OCI-LY7 (cell line): ENCODE measurements around the gene NEK4. TPM values are rescaled to one million over a fixed set of nuclear protein-coding genes. Genes with fewer than 3 reads are reported as not detected.

ENCODE experiments used
- BruUV-seq: library from RNA; stranded (reverse); fragments of 400-500 nt; replicated peaks from 2 replicates; lab custom pipeline; 2021; lab: Mats Ljungman, UMichigan
- CTCF ChIA-PET: fragments of 300-600 bp; sonication (Branson Sonifier 250); formaldehyde crosslinking; loops from one replicate; lab custom pipeline; 2022; ENCODE audit warnings: antibody characterized with exemption; ENCODE audit not compliant: unreplicated experiment; lab: Charles Lee
- POLR2A ChIA-PET: fragments of 300-600 bp; sonication (Branson Sonifier 250); formaldehyde crosslinking; loops from one replicate; lab custom pipeline; 2022; ENCODE audit warnings: antibody characterized with exemption; lab: Charles Lee
- DNase-seq: peaks from one replicate; pipeline ENCODE4 v3.0.0-alpha.2; 2015; ENCODE audit warnings: low spot score
- H2AFZ ChIP-seq: fragments of 200-600 bp; sonication (generic), shearing (Covaris generic); 2 replicates; pipeline ENCODE4 v1.6.1; 2014; ENCODE audit warnings: mild to moderate bottlenecking, antibody characterized with exemption, low read length, moderate library complexity
- H3K27ac ChIP-seq: fragments of 200-600 bp; sonication (generic); 2 replicates; pipeline ENCODE4 v1.5.1; 2014; ENCODE audit warnings: mixed run types, low read depth, mild to moderate bottlenecking, moderate library complexity, low read length, inconsistent platforms; ENCODE audit not compliant: poor library complexity, severe bottlenecking
- H3K36me3 ChIP-seq: fragments of 200-600 bp; sonication (generic); 2 replicates; pipeline ENCODE4 v1.6.1; 2014; ENCODE audit warnings: mild to moderate bottlenecking, antibody characterized with exemption, low read length, moderate library complexity, mixed read lengths; ENCODE audit not compliant: insufficient read depth
- H3K4me1 ChIP-seq: fragments of 200-600 bp; sonication (generic); 2 replicates; pipeline ENCODE4 v1.5.1; 2014; ENCODE audit warnings: mild to moderate bottlenecking, low read length; ENCODE audit not compliant: insufficient read depth, poor library complexity, severe bottlenecking
- H3K4me2 ChIP-seq: fragments of 200-600 bp; sonication (generic); 2 replicates; pipeline ENCODE4 v1.6.1; 2014; ENCODE audit warnings: mild to moderate bottlenecking, low read length
- H3K4me3 ChIP-seq: fragments of 200-600 bp; sonication (generic); 2 replicates; pipeline ENCODE4 v1.5.1; 2014; ENCODE audit warnings: mild to moderate bottlenecking, low read depth, low read length; ENCODE audit not compliant: poor library complexity, severe bottlenecking
- H3K79me2 ChIP-seq: fragments of 200-600 bp; sonication (generic); 2 replicates; pipeline ENCODE4 v1.6.1; 2016; ENCODE audit warnings: low read depth, mild to moderate bottlenecking, low read length, moderate library complexity, mixed read lengths; ENCODE audit not compliant: insufficient read depth
- H3K9me2 ChIP-seq: fragments of 200-600 bp; sonication (generic); 2 replicates; pipeline ENCODE4 v1.6.1; 2016; ENCODE audit warnings: mild to moderate bottlenecking, low read length, mixed read lengths; ENCODE audit not compliant: insufficient read depth
- H3K9me3 ChIP-seq: fragments of 200-600 bp; sonication (generic); 2 replicates; pipeline ENCODE4 v1.6.1; 2014; ENCODE audit warnings: mild to moderate bottlenecking, mixed run types, low read length, mixed read lengths
- H4K20me1 ChIP-seq: fragments of 200-600 bp; sonication (generic); 2 replicates; pipeline ENCODE4 v1.6.1; 2014; ENCODE audit warnings: mild to moderate bottlenecking, antibody characterized with exemption, low read length, moderate library complexity, mixed read lengths; ENCODE audit not compliant: insufficient read depth
- EZH2phosphoT487 ChIP-seq: fragments of 200-600 bp; sonication (generic); IDR thresholded peaks from 2 replicates; pipeline ENCODE4 v1.6.1; 2018; ENCODE audit warnings: low read depth, borderline replicate concordance, mild to moderate bottlenecking, mixed run types, antibody characterized with exemption, low read length, moderate library complexity, mixed read lengths
- intact Hi-C: fragments of 100-400 bp; cut with micrococcal nuclease; formaldehyde crosslinking; loops from one replicate; pipeline ENCODE4 v1.10.0; 2022; ENCODE audit not compliant: unreplicated experiment
- total RNA-seq, 2 experiments: library from RNA; depleted of rRNA in 1 of 2; stranded (reverse); fragments of >200 nt in 1 of 2; shearing (Covaris generic) in 1 of 2; gene quantifications; 2 replicates each; pipeline ENCODE4 v1.2.3, GENCODE V29; 2014 to 2022
- TF ChIP-seq, protein P1 (sequence below): fragments of 200-600 bp; sonication (generic); conservative IDR thresholded peaks from 2 replicates; pipeline ENCODE4 v1.5.1; 2014; ENCODE audit warnings: mild to moderate bottlenecking, antibody characterized with exemption, low read length, moderate library complexity, mixed read lengths

The NEK4 gene
- total RNA-seq, 2 experiments from 2014 or later: 27.5 to 38.6 TPM

DNA sequence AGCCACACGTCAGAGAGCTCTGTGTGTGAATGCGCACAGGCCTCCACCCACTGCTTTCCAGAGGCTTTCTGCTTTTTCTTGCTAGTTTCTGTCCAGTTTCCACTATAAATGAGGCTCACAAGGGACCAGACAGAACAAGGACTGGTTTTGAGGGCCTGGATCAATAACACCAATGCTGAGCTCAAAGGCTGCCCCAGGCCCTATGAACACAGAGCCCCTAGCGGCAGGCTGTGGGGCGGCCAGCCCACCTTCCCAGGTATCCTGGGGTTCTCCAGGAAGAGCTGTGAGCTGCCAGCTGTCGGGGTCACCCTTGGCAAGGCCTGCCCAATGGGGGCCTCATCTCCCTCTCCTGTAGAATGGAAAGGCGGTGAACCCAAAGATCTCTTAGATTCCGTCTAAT, 21.7 kb upstream of the NEK4 start:
- Histone ChIP-seq H3K4me2 (no peak overlapping the region), H3K4me3 (no peak overlapping the region), H3K9me3 (no peaks in the 10 kb centered on the region), H3K4me1 (no peaks in the 10 kb centered on the region), H3K27ac (no peak overlapping the region), H3K36me3 (no peaks in the 10 kb centered on the region), H4K20me1 (no peaks in the 10 kb centered on the region), H3K79me2 (no peaks in the 10 kb centered on the region), H2AFZ (no peak overlapping the region), H3K9me2 (no peaks in the 10 kb centered on the region)
- ChIA-PET CTCF (no interaction called here), POLR2A (interaction anchor here (0.6 to 1.1 kb wide), 3 partner anchors 27 to 161 kb away, joined by 3 to 4 read pairs (median 4); no protein-coding TSS in a partner anchor)
- TF ChIP-seq, protein P1, sequence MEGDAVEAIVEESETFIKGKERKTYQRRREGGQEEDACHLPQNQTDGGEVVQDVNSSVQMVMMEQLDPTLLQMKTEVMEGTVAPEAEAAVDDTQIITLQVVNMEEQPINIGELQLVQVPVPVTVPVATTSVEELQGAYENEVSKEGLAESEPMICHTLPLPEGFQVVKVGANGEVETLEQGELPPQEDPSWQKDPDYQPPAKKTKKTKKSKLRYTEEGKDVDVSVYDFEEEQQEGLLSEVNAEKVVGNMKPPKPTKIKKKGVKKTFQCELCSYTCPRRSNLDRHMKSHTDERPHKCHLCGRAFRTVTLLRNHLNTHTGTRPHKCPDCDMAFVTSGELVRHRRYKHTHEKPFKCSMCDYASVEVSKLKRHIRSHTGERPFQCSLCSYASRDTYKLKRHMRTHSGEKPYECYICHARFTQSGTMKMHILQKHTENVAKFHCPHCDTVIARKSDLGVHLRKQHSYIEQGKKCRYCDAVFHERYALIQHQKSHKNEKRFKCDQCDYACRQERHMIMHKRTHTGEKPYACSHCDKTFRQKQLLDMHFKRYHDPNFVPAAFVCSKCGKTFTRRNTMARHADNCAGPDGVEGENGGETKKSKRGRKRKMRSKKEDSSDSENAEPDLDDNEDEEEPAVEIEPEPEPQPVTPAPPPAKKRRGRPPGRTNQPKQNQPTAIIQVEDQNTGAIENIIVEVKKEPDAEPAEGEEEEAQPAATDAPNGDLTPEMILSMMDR: peak; percentile 73
- no peak for TF ChIP-seq EZH2phosphoT487
- DNase-seq: peak; percentile 24
- intact Hi-C loops: no loop called here
- BruUV-seq: no TSS peak

DNA sequence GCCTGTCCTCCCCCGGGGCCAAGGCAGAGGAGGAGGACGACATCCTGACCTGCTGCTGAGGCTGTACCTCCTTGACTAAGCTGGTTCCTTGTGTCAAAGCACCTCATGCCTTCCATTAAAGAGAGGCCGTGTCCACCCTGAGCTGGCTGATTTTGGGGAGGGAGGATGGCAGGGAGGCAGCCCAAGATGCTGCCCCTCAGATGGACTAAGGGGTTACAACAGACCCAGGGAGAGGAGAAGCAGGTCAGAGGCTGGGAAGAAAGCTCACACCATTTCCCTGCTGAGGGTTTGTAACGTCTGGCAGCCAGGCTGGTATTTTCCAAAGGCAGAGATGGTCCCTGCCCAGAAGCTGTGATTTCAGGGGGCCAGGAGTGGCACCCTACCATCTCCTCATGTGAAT, 21.2 kb upstream of the NEK4 start:
- no TSS peak for BruUV-seq
- DNase-seq: no peak
- Histone ChIP-seq H3K79me2 (no peaks in the 10 kb centered on the region), H3K4me2 (no peak overlapping the region), H4K20me1 (no peaks in the 10 kb centered on the region), H3K4me3 (no peak overlapping the region), H2AFZ (no peak overlapping the region), H3K27ac (no peak overlapping the region), H3K36me3 (no peaks in the 10 kb centered on the region), H3K4me1 (no peaks in the 10 kb centered on the region), H3K9me2 (no peaks in the 10 kb centered on the region), H3K9me3 (no peaks in the 10 kb centered on the region)
- POLR2A ChIA-PET: interaction anchor here (0.6 to 1.1 kb wide), 2 partner anchors 27 to 161 kb away, joined by 3 to 4 read pairs; no protein-coding TSS in a partner anchor
- CTCF ChIA-PET: interaction anchor here (0.6 kb wide), 1 partner anchor 151 kb away, joined by 3 read pairs; no protein-coding TSS in a partner anchor
- intact Hi-C loops: no loop called here
- no peak for TF ChIP-seq EZH2phosphoT487

DNA sequence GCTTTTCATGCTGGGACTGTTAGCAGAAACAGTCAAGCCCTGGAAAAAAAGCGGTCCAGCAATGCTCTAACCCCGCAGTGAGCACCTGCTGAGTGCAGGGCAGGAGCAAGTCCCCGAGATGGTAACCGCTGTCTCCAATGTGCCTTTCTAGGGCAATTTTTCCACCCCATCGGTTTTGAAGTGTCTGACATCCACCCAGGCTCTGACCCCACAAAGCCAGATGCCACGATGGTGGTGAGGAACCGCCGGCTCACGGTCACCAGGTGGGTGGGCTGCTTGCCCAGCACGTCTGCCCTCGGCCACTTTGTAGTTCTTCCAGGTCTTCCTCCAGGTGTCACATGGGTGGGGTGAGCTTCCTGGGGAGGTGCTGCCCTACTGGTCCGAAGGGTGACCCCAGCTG, 20.6 kb upstream of the NEK4 start:
- Histone ChIP-seq H2AFZ (no peak overlapping the region), H3K4me1 (no peaks in the 10 kb centered on the region), H3K4me2 (no peak overlapping the region), H3K36me3 (no peaks in the 10 kb centered on the region), H3K9me3 (no peaks in the 10 kb centered on the region), H3K79me2 (no peaks in the 10 kb centered on the region), H3K4me3 (no peak overlapping the region), H3K27ac (no peak overlapping the region), H3K9me2 (no peaks in the 10 kb centered on the region), H4K20me1 (no peaks in the 10 kb centered on the region)
- no TSS peak for BruUV-seq
- intact Hi-C loops: no loop called here
- TF ChIP-seq, protein P1: no peak
- TF ChIP-seq EZH2phosphoT487: no peak
- DNase-seq: no peak
- ChIA-PET POLR2A (no interaction called here), CTCF (interaction anchor here (0.6 kb wide), 1 partner anchor 151 kb away, joined by 3 read pairs; no protein-coding TSS in a partner anchor)
